Liver (tissue), 9 donors: ENCODE results near the gene RAB41. TPM values are rescaled to one million over a fixed set of nuclear protein-coding genes. Genes with fewer than 3 reads are reported as not detected.
"Not testable (repeated sequence)": the region's sequence is repeated elsewhere in the genome, so short reads cannot be mapped to it uniquely, and the experiment has no call there.

Experiments used
- DNase-seq: peaks from one replicate; pipeline ENCODE4 v3.0.0-alpha.2; 2017; ENCODE audit warnings: low spot score
- H3K27ac ChIP-seq, 2 donors: one replicate each; pipeline ENCODE4 v1.7.0; 2013; ENCODE audit warnings: inconsistent platforms in 2 of 2, low read length in 2 of 2, control low read depth in 1 of 2, low read depth in 1 of 2, mild to moderate bottlenecking in 1 of 2
- H3K27me3 ChIP-seq, 4 donors: one replicate each; pipeline versions ENCODE4 v1.6.1 to v1.7.0; 2013; ENCODE audit warnings: low read length in 3 of 4, inconsistent platforms in 1 of 4, mild to moderate bottlenecking in 1 of 4, moderate library complexity in 1 of 4; ENCODE audit not compliant: control insufficient read depth in 4 of 4, insufficient read depth in 4 of 4
- H3K36me3 ChIP-seq, 4 donors: one replicate each; pipeline versions ENCODE4 v1.6.1 to v1.7.0; 2013; ENCODE audit warnings: low read length in 3 of 4, mild to moderate bottlenecking in 3 of 4, low read depth in 1 of 4, moderate library complexity in 1 of 4; ENCODE audit not compliant: control insufficient read depth in 4 of 4, insufficient read depth in 3 of 4
- H3K4me1 ChIP-seq, 4 donors: one replicate each; pipeline versions ENCODE4 v1.6.1 to v1.7.0; 2013; ENCODE audit warnings: low read length in 3 of 4, mild to moderate bottlenecking in 3 of 4, moderate library complexity in 1 of 4; ENCODE audit not compliant: control insufficient read depth in 4 of 4, insufficient read depth in 4 of 4
- H3K4me3 ChIP-seq, 3 donors: one replicate each; pipeline versions ENCODE4 v1.6.1 to v1.7.0; 2013; ENCODE audit warnings: low read length in 3 of 3, control low read depth in 1 of 3, low read depth in 1 of 3, mild to moderate bottlenecking in 1 of 3
- H3K9ac ChIP-seq, 2 donors: one replicate each; pipeline ENCODE4 v1.7.0; 2013; ENCODE audit warnings: low read length in 2 of 2, mild to moderate bottlenecking in 2 of 2, moderate library complexity in 2 of 2, control low read depth in 1 of 2, low read depth in 1 of 2
- H3K9me3 ChIP-seq, 4 donors: one replicate each; pipeline versions ENCODE4 v1.6.1 to v1.7.0; 2013; ENCODE audit warnings: low read length in 3 of 4; ENCODE audit not compliant: control insufficient read depth in 4 of 4
- EGR1 ChIP-seq, 2 donors: IDR thresholded peaks; 2 replicates each; pipeline ENCODE4 v1.6.1; 2016 to 2018; ENCODE audit warnings: antibody characterized with exemption in 2 of 2, low read depth in 2 of 2
- FOXA1 ChIP-seq: IDR thresholded peaks from 2 replicates; pipeline ENCODE4 v1.6.1; 2016; ENCODE audit warnings: antibody characterized with exemption
- GABPA ChIP-seq, 2 donors: IDR thresholded peaks in 1 of 2; conservative IDR thresholded peaks in 1 of 2; 2 replicates each; pipeline ENCODE4 v1.6.1; 2016; ENCODE audit warnings: antibody characterized with exemption in 2 of 2, mild to moderate bottlenecking in 1 of 2, moderate library complexity in 1 of 2
- JUND ChIP-seq, 2 donors: IDR thresholded peaks; 2 replicates each; pipeline ENCODE4 v1.6.1; 2016; ENCODE audit warnings: antibody characterized with exemption in 2 of 2
- NR2F2 ChIP-seq: IDR thresholded peaks from 2 replicates; pipeline ENCODE4 v1.6.1; 2016; ENCODE audit warnings: antibody characterized with exemption
- RAD21 ChIP-seq, 2 donors: IDR thresholded peaks; 2 replicates each; pipeline ENCODE4 v1.6.1; 2016; ENCODE audit warnings: antibody characterized with exemption in 2 of 2, mild to moderate bottlenecking in 2 of 2
- REST ChIP-seq: IDR thresholded peaks from 2 replicates; pipeline ENCODE4 v1.6.1; 2016; ENCODE audit warnings: antibody characterized with exemption, mild to moderate bottlenecking
- RXRA ChIP-seq, 2 donors: IDR thresholded peaks; 2 replicates each; pipeline ENCODE4 v1.6.1; 2017 to 2018; ENCODE audit warnings: antibody characterized with exemption in 2 of 2, mild to moderate bottlenecking in 1 of 2
- SP1 ChIP-seq: IDR thresholded peaks from 2 replicates; pipeline ENCODE4 v1.6.1; 2018; ENCODE audit warnings: antibody characterized with exemption, mild to moderate bottlenecking
- YY1 ChIP-seq: IDR thresholded peaks from 2 replicates; pipeline ENCODE4 v1.6.1; 2016; ENCODE audit warnings: antibody characterized with exemption, mild to moderate bottlenecking
- WGBS: extraction: QIAGEN DNeasy Blood & Tissue Kit; methylation state at CpG from one replicate; pipeline ENCODE4 v1.1.7; 2013; 5-methylcytosine and 5-hydroxymethylcytosine counted together
- polyA plus RNA-seq, 2 donors: library from polyadenylated mRNA; stranded (reverse) in 1 of 2; unstranded in 1 of 2; fragments of 200-250 nt in 1 of 2; fragments of >200 nt in 1 of 2; fragmentation: Nextera tagmentation in 1 of 2; extraction: Ambion mirVana in 1 of 2; gene quantifications; one replicate each; pipeline versions ENCODE4 v1.2.1 to v1.2.3, GENCODE V29; 2013 to 2015
- total RNA-seq, 2 donors: library from RNA; depleted of rRNA; stranded (reverse); fragments of >200 nt; gene quantifications; one replicate each; pipeline ENCODE4 v1.2.3, GENCODE V29; 2014
- TF ChIP-seq, protein P1 (sequence below): IDR thresholded peaks from 2 replicates; pipeline ENCODE4 v1.6.1; 2016; ENCODE audit warnings: antibody characterized with exemption
- TF ChIP-seq, protein P2 (sequence below): fragments of 150-350 bp; IDR thresholded peaks from 2 replicates; pipeline ENCODE4 v1.5.1; 2017; ENCODE audit warnings: improper control_type of control experiment, low read depth, low read length; ENCODE audit not compliant: missing input control
- donor health status: healthy.
- donor health status: healthy.
- donor health status: healthy.
- donor health status: healthy.
- donor health status: healthy.

The RAB41 gene
- total and polyA plus RNA-seq, 4 donors, result not detected

DNA sequence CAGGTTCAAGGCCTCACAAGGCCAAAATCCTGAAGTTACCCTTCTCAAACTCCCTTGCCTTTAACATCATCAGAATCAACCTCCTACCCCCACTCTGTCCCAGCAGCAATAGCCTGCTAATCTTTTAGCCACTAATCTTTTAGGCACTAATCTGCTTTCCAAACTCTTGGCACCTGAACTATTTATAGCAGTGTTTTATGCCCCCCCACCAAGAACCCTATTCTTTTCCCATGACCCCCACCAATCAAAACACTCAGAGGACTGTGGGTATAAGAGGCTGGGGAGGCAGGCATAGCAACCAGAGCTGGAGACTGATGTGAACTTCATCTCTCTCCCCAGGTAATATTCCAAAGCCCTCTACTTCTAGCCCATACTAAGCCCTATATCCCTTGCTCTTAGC lies 13.9 kb upstream of the RAB41 start, which contains the start of gene ARR3:
Gene ARR3, plus strand, starts transcription at position 301 of the 400 bp plus-strand sequence. CDS start 1,052 bp downstream, outside the sequence.
- no peaks in the 10 kb centered on the region for H3K9me3 ChIP-seq
- DNase-seq, result no peak
- H3K9ac ChIP-seq, result no peak within 1 kb of the TSS
- TF ChIP-seq FOXA1 (no peak), SP1 (no peak)
- TF ChIP-seq, protein P1, sequence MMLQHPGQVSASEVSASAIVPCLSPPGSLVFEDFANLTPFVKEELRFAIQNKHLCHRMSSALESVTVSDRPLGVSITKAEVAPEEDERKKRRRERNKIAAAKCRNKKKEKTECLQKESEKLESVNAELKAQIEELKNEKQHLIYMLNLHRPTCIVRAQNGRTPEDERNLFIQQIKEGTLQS, result no peak
- no peaks in the 10 kb centered on the region for H3K4me1 ChIP-seq
- H3K27me3 ChIP-seq, result no peaks in the 10 kb centered on the region
- H3K4me3 ChIP-seq, result no peak within 1 kb of the TSS
- no peaks in the 10 kb centered on the region for H3K36me3 ChIP-seq
- no peak within 1 kb of the TSS for H3K27ac ChIP-seq

- H3K27me3 ChIP-seq, H3K4me3 ChIP-seq, H3K9ac ChIP-seq, H3K9me3 ChIP-seq, H3K4me1 ChIP-seq, H3K36me3 ChIP-seq, H3K27ac ChIP-seq, DNase-seq: not testable (repeated sequence)
- 84% methylated on average over 7 of the region's 7 CpGs for WGBS
Measured at GRCh38 chrX:70274029-70274428, 7.9 kb upstream of the RAB41 start.

GRCh38 chrX:70279081-70279480 lies 2.9 kb upstream of the RAB41 start:
- no peak for TF ChIP-seq RXRA (IDR thresholded peaks at IDR 0.05)
- no peak for TF ChIP-seq EGR1 (IDR thresholded peaks at IDR 0.05; ENCODE audit: low read depth in 2 of 2)
- no peak for TF ChIP-seq NR2F2
- TF ChIP-seq RAD21 (IDR thresholded peaks at IDR 0.05), result no peak
- TF ChIP-seq, protein P2, sequence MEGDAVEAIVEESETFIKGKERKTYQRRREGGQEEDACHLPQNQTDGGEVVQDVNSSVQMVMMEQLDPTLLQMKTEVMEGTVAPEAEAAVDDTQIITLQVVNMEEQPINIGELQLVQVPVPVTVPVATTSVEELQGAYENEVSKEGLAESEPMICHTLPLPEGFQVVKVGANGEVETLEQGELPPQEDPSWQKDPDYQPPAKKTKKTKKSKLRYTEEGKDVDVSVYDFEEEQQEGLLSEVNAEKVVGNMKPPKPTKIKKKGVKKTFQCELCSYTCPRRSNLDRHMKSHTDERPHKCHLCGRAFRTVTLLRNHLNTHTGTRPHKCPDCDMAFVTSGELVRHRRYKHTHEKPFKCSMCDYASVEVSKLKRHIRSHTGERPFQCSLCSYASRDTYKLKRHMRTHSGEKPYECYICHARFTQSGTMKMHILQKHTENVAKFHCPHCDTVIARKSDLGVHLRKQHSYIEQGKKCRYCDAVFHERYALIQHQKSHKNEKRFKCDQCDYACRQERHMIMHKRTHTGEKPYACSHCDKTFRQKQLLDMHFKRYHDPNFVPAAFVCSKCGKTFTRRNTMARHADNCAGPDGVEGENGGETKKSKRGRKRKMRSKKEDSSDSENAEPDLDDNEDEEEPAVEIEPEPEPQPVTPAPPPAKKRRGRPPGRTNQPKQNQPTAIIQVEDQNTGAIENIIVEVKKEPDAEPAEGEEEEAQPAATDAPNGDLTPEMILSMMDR, result no peak
- TF ChIP-seq GABPA (IDR thresholded peaks at IDR 0.05 in 1 of 2, conservative IDR thresholded peaks at IDR 0.05 in 1 of 2), result no peak
- no peak for TF ChIP-seq YY1
- TF ChIP-seq JUND (IDR thresholded peaks at IDR 0.05), result no peak
- TF ChIP-seq REST, result no peak
- no peaks in the 10 kb centered on the region for H3K36me3 ChIP-seq
- peaks cover 0 to 2% (median 0%) of the 10 kb centered on the region in 4 donors for H3K27me3 ChIP-seq
- DNase-seq, result no peak
- no peak overlapping the region for H3K9ac ChIP-seq
- 97% methylated on average over 3 of the region's 3 CpGs for WGBS
- no peaks in the 10 kb centered on the region for H3K4me1 ChIP-seq
- no peak overlapping the region for H3K4me3 ChIP-seq
- no peaks in the 10 kb centered on the region for H3K9me3 ChIP-seq
- no peak overlapping the region for H3K27ac ChIP-seq
